ENCODE measurements around the gene GSTA2.
"Not testable (repeated sequence)": the region's sequence is repeated elsewhere in the genome, so short reads cannot be mapped to it uniquely, and the experiment has no call there.

GSTA2 gene

GRCh38 chr6:52724406-52725121, 38.7 kb downstream of the GSTA2 start:
- peak; percentile 52 for DNase-seq

- no peak for DNase-seq
Observed at GRCh38 chr6:52724042-52724405, 39.3 kb downstream of the GSTA2 start.

- DNase-seq = no peak
Observed at GRCh38 chr6:52720321-52720720, 43.0 kb downstream of the GSTA2 start.

DNA sequence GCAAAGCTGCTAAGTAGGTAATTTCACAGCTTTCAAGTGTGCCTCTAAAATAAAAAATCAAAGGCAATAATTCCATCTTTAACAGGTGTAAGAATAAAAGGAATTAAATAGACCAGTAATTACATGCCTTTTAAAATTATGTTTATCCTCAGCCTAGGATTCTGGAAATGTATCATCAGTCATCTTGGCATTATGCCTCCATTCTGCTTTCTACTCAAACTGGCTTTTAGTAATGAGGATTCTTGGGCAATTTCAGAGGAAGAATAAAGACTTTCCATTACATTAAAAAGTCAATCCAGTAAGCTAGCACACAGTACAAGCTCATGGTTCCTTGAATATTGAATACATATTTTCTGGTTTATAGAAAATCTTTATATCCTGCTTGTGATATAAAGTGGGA, 44.7 kb downstream of the GSTA2 start:
- DNase-seq = no peak

DNA sequence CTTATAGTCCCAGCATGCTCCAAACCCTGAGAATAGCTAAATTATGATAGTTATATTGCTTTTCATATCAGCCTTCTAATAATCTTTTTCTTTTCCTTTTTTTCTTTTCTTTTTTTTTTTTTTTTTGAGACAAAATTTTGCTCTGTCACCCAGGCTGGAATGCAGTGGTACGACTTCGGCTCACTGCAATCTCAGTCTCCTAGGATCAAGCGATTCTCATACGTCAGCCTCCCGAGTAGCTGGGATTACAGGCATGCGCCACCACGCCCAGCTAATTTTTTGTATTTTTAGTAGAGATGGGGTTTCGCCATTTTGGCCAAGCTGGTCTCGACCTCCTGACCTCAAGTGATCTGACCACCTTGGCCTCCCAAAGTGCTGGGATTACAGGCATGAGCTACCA, 48.5 kb downstream of the GSTA2 start:
- not testable (repeated sequence) for DNase-seq

GRCh38 chr6:52712136-52712535, 51.1 kb downstream of the GSTA2 start:
- no peak for DNase-seq

- DNase-seq = no peak
Observed at GRCh38 chr6:52707963-52708680, 55.2 kb downstream of the GSTA2 start.

DNA sequence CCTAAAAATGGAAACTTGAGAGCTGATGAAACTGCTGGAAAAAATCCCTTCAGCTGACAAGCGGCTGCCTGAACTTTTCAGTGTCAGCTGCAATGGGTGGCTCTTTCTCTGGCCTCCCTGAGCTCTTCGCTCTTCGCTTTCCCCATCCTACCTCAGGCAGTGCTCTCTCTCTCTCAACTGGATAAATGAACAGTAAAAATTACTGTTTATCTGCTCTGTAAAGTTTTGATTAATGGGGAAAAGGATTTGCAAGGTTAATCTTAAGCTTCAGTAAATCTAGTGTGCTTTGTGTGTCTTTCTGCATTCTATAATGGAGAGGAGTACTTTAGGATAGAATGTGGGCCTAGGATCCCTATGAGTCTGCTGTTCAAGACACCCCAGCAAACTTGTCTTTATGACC, 57.3 kb downstream of the GSTA2 start:
- no peak for DNase-seq

GRCh38 chr6:52704781-52705502, 58.3 kb downstream of the GSTA2 start:
- not testable (repeated sequence) for DNase-seq

DNA sequence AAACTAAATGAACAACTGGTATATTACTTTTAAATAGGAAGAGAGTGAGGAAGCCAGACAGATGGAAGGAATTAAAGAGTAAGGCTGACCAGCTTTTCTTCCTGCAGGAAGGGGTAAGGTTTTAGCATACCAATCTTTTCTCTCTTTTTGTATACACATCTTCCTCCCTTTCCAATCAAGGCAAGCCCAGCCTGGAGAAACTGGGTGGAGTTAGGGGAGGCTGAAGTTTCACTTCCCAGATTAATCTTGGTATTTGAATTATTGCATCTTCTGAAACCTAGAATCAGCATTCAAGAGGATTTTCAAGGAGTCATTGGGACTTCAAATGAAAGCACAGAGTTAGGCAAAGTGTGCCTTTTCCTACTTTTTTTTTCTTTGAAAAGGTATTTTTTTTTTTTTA, 59.2 kb downstream of the GSTA2 start:
- no peak for DNase-seq
